HepG2 (cell line): Measurements from ENCODE around the gene MRPL38. TPM values are rescaled to one million over a fixed set of nuclear protein-coding genes. Genes with fewer than 3 reads are reported as not detected.
"Not testable (repeated sequence)": the region's sequence is repeated elsewhere in the genome, so short reads cannot be mapped to it uniquely, and the experiment has no call there.

ENCODE experiments used
- ATAC-seq: fragments of 200-7000 bp; cut with Tn5 transposase; 3 replicates; pipeline ENCODE4 v1.9.1; 2020; ENCODE audit warnings: mild to moderate bottlenecking, moderate library complexity
- BruUV-seq: library from RNA; stranded (reverse); fragments of 400-500 nt; replicated peaks from 2 replicates; lab custom pipeline; 2021; lab: Mats Ljungman, UMichigan
- CTCF ChIA-PET: fragments of 300-600 bp; formaldehyde crosslinking; extraction: SDS; loops from one replicate; lab custom pipeline; 2021; ENCODE audit warnings: low total read pairs, inconsistent platforms, low intra/inter-chr PET ratio; lab: Yijun Ruan, JAX
- POLR2A ChIA-PET: fragments of 350-600 bp; sonication (Branson Sonifier 250); formaldehyde crosslinking; loops from one replicate; lab custom pipeline; 2020; ENCODE audit warnings: antibody characterized with exemption, inconsistent platforms; lab: Yijun Ruan, JAX
- DNase-seq: peaks from one replicate; pipeline ENCODE4 v3.0.0-alpha.2; 2015; ENCODE audit warnings: low spot score
- FAIRE-seq: peaks from 3 replicates; lab custom pipeline; 2011; peaks lifted over from hg19 to GRCh38; lab: Jason Lieb, UNC
- H2AFZ ChIP-seq: one replicate; pipeline ENCODE4 v1.6.1; 2011; ENCODE audit warnings: low read length, inconsistent platforms
- H3K27ac ChIP-seq: fragments of 300-600 bp; 3 replicates; pipeline ENCODE4 v1.8.0; 2011; ENCODE audit warnings: mixed run types, mild to moderate bottlenecking, mixed read lengths, low read length, inconsistent platforms; ENCODE audit not compliant: insufficient read depth; ENCODE audit errors: extremely low read length
- H3K27me3 ChIP-seq, 2 experiments: fragments of 200-600 bp in 1 of 2; 2 replicates in 1 of 2; 3 replicates in 1 of 2; pipeline versions ENCODE4 v1.6.0 to v1.8.0; 2011; ENCODE audit warnings: low read length in 2 of 2, mild to moderate bottlenecking in 2 of 2, moderate library complexity in 2 of 2, inconsistent platforms in 1 of 2; ENCODE audit not compliant: insufficient read depth in 2 of 2, control insufficient read depth in 1 of 2
- H3K36me3 ChIP-seq, 2 experiments: fragments of 200-600 bp in 1 of 2; replicated peaks in 1 of 2; 2 replicates in 1 of 2; 3 replicates in 1 of 2; pipeline versions ENCODE4 v1.5.1 to v1.8.0; 2011; ENCODE audit warnings: low read length in 2 of 2, inconsistent platforms in 1 of 2; ENCODE audit not compliant: insufficient read depth in 2 of 2, control insufficient read depth in 1 of 2
- H3K4me1 ChIP-seq: 2 replicates; pipeline ENCODE4 v1.5.1; 2012; ENCODE audit warnings: low read length, inconsistent platforms; ENCODE audit not compliant: insufficient read depth
- H3K4me2 ChIP-seq: 2 replicates; pipeline ENCODE4 v1.6.0; 2011; ENCODE audit warnings: low read depth, low read length, inconsistent platforms
- H3K4me3 ChIP-seq, 3 experiments: fragments of 200-600 bp in 1 of 3; sonication (generic), shearing (Covaris generic) in 1 of 3; replicated peaks in 1 of 3; 2 replicates each; pipeline ENCODE4 v1.5.1; 2011 to 2016; ENCODE audit warnings: low read length in 3 of 3, inconsistent platforms in 2 of 3, low read depth in 2 of 3, mild to moderate bottlenecking in 2 of 3, control low read depth in 1 of 3, mixed read lengths in 1 of 3; ENCODE audit not compliant: insufficient read depth in 1 of 3
- H3K79me2 ChIP-seq: one replicate; pipeline ENCODE4 v1.6.1; 2011; ENCODE audit warnings: low read length, inconsistent platforms; ENCODE audit not compliant: insufficient read depth
- H3K9ac ChIP-seq: 2 replicates; pipeline ENCODE4 v1.6.0; 2011; ENCODE audit warnings: mild to moderate bottlenecking, low read depth, low read length, inconsistent platforms; ENCODE audit not compliant: insufficient read depth
- H3K9me3 ChIP-seq: 2 replicates; pipeline ENCODE4 v1.5.1; 2012; ENCODE audit warnings: mild to moderate bottlenecking, low read length
- H4K20me1 ChIP-seq: 2 replicates; pipeline ENCODE4 v1.6.0; 2011; ENCODE audit warnings: inconsistent platforms, mild to moderate bottlenecking, low read length, moderate library complexity; ENCODE audit not compliant: insufficient read depth
- ARID4A ChIP-seq: sonication (generic); formaldehyde crosslinking; IDR thresholded peaks from 2 replicates; pipeline ENCODE4 v1.5.0; 2020; ENCODE audit warnings: mild to moderate bottlenecking, missing genetic modification reagents, borderline replicate concordance
- PHF21A ChIP-seq: sonication (generic); formaldehyde crosslinking; IDR thresholded peaks from 2 replicates; pipeline ENCODE4 v1.5.0; 2020; ENCODE audit warnings: mild to moderate bottlenecking, missing genetic modification reagents
- SNRNP70 ChIP-seq: fragments of 200-400 bp; formaldehyde crosslinking; IDR thresholded peaks from 2 replicates; pipeline ENCODE4 v1.6.1; 2017; ENCODE audit warnings: mild to moderate bottlenecking, low read depth, low read length, moderate library complexity
- ZFY ChIP-seq: sonication (generic); formaldehyde crosslinking; IDR thresholded peaks from 2 replicates; pipeline ENCODE4 v1.4.0; 2020; ENCODE audit warnings: missing genetic modification reagents
- WGBS: methylation state at CpG from one replicate; pipeline ENCODE4 v1.1.6; 2017; ENCODE audit warnings: low lambda C conversion rate; 5-methylcytosine and 5-hydroxymethylcytosine counted together
- in situ Hi-C: cut with HindIII; loops from 2 replicates; pipeline ENCODE4 v1.10.0; 2017; ENCODE audit warnings: low pct_unique_long_range_greater_than_20kb; ENCODE audit not compliant: extremely low pct_ligation_motif_present
- intact Hi-C: fragments of 100-400 bp; cut with micrococcal nuclease; formaldehyde crosslinking; loops from one replicate; pipeline ENCODE4 v1.10.0; 2022; ENCODE audit not compliant: unreplicated experiment
- polyA plus RNA-seq, 8 experiments: library from polyadenylated mRNA; depleted of rRNA in 3 of 8; stranded (reverse) in 7 of 8; unstranded in 1 of 8; fragments of >200 nt; fragmentation: Illumina TruSeq in 4 of 8; extraction: Trizol in 4 of 8; gene quantifications; 2 replicates each; pipeline versions ENCODE4 v1.2.1 to v1.2.3, GENCODE V29; 2011 to 2016; ENCODE audit warnings: low read depth in 4 of 8, missing spikeins in 1 of 8, mixed read lengths in 1 of 8; ENCODE audit not compliant: insufficient read depth in 1 of 8
- total RNA-seq, 5 experiments: library from RNA; depleted of rRNA; stranded (reverse); fragments of >200 nt; fragmentation: Illumina TruSeq; extraction: Trizol; gene quantifications; 2 replicates each; pipeline ENCODE4 v1.2.3, GENCODE V29; 2016; ENCODE audit warnings: low read depth in 1 of 5

Gene MRPL38
- total and polyA plus RNA-seq, 2 of the 13 experiments (the other 11 are each of a cell fraction or from before 2014, with no cell fraction given): 83.7 to 125 TPM

- Histone ChIP-seq H3K27me3 (no peaks in the 10 kb centered on the region; a peak in 1 of 5 replicates), H3K9ac (no peak overlapping the region), H3K9me3 (no peaks in the 10 kb centered on the region), H3K36me3 (peaks cover 7 to 23% of the 10 kb centered on the region in 2 experiments), H3K4me1 (peaks cover 52% of the 10 kb centered on the region), H3K27ac (no peak overlapping the region), H4K20me1 (peaks cover 4% of the 10 kb centered on the region; the same call in 1 of the 2 replicates), H2AFZ (no peak overlapping the region), H3K4me2 (no peak overlapping the region), H3K79me2 (peaks cover 17% of the 10 kb centered on the region), H3K4me3 (no peak overlapping the region)
- in situ Hi-C loops (no loop called here), intact Hi-C loops (no loop called here)
- 97% methylated on average over 7 of the region's 7 CpGs for WGBS
- no TSS peak for BruUV-seq
- ChIA-PET CTCF (no interaction called here), POLR2A (interaction anchor here (0.5 to 12.8 kb wide), 5 partner anchors 8 to 135 kb away, joined by 3 to 454 read pairs (median 46); partner anchors contain the start of genes TRIM47 and UNC13D)
- TF ChIP-seq ARID4A (CRISPR knock-in tag) (0 out of 2 replicates have a peak, but pooled peaks have one; percentile 9), PHF21A (CRISPR knock-in tag) (no peak), ZFY (CRISPR knock-in tag) (0 out of 2 replicates have a peak, but pooled peaks have one; percentile 17), SNRNP70 (no peak)
- DNase-seq (no peak), ATAC-seq (no peak), FAIRE-seq (no peak)
These were observed 51.3 kb downstream of the MRPL38 start for GRCh38 chr17:75853433-75853832.

DNA sequence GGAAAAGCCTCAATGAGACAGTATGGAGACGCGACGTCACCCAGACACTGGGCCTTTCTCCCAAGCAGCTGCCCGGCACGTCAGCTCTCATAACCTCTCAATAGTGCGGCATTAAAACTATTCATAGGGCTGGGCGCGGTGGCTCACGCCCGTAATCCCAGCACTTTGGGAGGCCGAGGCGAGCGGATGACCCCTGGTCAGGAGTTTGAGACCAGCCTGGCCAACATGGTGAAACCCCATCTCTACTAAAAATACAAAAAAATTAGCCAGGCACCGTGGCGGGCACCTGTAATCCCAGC is 53.0 kb downstream of the MRPL38 start:
- DNase-seq, H2AFZ ChIP-seq, H4K20me1 ChIP-seq, H3K27ac ChIP-seq, ATAC-seq, CTCF ChIA-PET, H3K4me2 ChIP-seq, BruUV-seq, intact Hi-C loops, H3K9me3 ChIP-seq, FAIRE-seq, H3K27me3 ChIP-seq, H3K9ac ChIP-seq, in situ Hi-C loops, H3K4me3 ChIP-seq: not testable (repeated sequence)
- H3K79me2 ChIP-seq: peaks cover 17% of the 10 kb centered on the region
- WGBS: 99% methylated on average over 15 of the region's 15 CpGs
- POLR2A ChIA-PET: interaction anchor here (0.6 to 12.8 kb wide), 3 partner anchors 22 to 246 kb away, joined by 3 to 454 read pairs (median 7); partner anchors contain the start of gene TRIM47
- H3K4me1 ChIP-seq: peaks cover 54% of the 10 kb centered on the region
- peaks cover 7 to 30% of the 10 kb centered on the region in 2 experiments for H3K36me3 ChIP-seq
